ENCODE measurements around the gene OTOGL.
A peak's percentile ranks its signal among the peaks of the same experiment; 100 is the strongest.
"Not testable (repeated sequence)": the region's sequence is repeated elsewhere in the genome, so short reads cannot be mapped to it uniquely, and the experiment has no call there.

OTOGL gene

GRCh38 chr12:80099259-80099658 lies at the start of gene OTOGL:
Gene OTOGL, plus strand, starts transcription at chr12:80099537. Its CDS starts 109,895 bp downstream, at chr12:80209432.
- no peak for DNase-seq

GRCh38 chr12:80050236-80050635 lies 49.1 kb upstream of the OTOGL start:
- DNase-seq, result no peak

DNA sequence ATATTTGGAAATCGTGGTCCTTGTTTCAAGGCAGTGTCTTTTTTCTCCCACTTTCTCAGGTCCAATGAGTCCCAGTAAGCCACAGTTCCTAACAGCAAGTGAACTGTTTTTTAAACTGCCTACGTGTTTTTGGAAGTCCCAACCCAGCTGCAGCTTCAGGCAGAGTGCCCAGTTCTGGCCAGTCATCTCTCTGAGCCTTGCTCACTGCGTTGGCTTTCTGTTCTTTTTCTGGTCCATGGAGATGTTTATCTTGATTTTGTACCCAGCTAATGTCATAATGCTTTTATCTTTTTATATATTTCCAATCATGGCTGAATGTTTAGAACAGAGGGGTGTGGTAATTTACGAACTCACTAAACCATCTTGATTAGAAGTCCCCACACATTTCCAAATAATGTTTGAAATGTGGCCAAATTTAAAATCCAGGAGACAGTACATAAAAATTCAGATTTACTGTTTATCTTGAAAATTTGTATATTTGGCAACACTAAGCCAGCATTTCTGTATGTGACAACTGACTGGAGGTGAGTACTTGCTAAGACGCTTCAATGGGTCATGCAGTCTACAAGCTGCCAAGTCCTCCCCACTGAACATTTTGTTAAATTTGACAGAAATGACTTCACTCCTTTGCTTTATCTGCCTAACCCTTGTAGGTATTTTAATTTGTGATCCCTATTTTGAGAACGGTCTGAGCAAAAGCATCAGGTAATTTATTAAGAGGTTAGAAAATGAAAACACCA lies 46.1 kb upstream of the OTOGL start:
- DNase-seq, result no peak

- no peak for DNase-seq
Measured at GRCh38 chr12:80056232-80056631, 43.1 kb upstream of the OTOGL start.

- DNase-seq, result no peak
Measured at GRCh38 chr12:80056845-80057244, 42.5 kb upstream of the OTOGL start.

- no peak for DNase-seq
Measured at GRCh38 chr12:80058586-80058985, 40.8 kb upstream of the OTOGL start.

DNA sequence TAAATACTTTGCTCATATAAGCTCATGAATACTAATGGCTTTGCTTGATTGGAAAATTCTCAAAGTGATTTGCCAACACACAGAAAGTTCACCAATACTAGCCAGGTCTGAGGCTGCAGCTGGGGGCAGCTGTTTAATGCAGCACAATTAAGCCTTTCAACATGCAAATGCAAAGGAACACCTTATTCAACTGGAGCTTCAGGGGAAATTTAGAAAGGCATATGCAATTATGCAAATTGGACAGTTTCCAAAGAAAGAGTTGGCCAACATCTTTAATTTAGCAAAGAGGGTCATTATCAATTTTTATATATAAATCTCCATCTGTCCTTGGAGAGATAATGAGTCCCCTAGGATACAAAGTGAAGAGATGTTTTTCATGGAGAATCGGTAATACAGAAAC lies 40.2 kb upstream of the OTOGL start:
- DNase-seq, result no peak

GRCh38 chr12:80059875-80060274 lies 39.5 kb upstream of the OTOGL start:
- DNase-seq, result no peak

DNA sequence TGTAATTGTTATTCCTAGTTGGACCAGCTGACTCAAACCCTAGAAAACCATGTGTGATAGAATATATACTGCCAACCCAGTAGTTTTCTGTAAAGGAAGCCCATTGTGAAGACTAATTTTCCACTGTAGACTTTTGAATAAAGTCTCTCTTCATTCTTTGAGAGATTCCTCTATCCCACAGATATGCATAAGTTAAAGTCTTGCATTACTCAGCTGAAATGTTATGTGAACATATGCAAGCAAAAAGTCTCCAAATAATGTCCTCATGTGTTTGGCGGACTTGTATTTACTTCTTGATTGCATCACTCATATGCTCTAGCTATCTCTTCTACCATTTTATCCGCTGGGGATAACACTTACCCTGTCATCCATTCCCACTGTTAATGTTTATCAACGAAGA lies 35.1 kb upstream of the OTOGL start:
- no peak for DNase-seq

- no peak for DNase-seq
Measured at GRCh38 chr12:80064951-80065350, 34.4 kb upstream of the OTOGL start.

DNA sequence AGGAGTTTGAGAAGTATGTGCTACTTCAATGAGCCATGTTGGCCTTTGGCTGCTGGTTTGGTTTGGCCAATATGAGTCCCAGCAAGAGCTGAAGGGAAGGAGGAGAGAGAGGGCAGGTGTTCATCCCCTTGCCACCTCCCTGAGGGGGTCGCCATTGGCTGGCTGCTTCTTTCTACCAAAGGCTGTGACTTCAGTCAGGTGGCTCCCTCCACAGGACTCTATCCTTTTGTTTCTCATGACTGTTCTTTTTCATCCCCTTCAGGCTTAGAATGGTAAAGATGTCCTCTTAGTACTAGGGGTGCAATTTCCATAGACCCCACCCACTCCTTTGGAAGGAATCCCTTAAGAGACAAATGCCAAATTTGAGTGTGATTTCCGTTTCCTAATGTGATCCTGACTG lies 31.2 kb upstream of the OTOGL start:
- DNase-seq, result no peak

GRCh38 chr12:80083892-80084614 lies 15.3 kb upstream of the OTOGL start:
- DNase-seq, result not testable (repeated sequence)

- no peak for DNase-seq
Measured at GRCh38 chr12:80086025-80086424, 13.3 kb upstream of the OTOGL start.

DNA sequence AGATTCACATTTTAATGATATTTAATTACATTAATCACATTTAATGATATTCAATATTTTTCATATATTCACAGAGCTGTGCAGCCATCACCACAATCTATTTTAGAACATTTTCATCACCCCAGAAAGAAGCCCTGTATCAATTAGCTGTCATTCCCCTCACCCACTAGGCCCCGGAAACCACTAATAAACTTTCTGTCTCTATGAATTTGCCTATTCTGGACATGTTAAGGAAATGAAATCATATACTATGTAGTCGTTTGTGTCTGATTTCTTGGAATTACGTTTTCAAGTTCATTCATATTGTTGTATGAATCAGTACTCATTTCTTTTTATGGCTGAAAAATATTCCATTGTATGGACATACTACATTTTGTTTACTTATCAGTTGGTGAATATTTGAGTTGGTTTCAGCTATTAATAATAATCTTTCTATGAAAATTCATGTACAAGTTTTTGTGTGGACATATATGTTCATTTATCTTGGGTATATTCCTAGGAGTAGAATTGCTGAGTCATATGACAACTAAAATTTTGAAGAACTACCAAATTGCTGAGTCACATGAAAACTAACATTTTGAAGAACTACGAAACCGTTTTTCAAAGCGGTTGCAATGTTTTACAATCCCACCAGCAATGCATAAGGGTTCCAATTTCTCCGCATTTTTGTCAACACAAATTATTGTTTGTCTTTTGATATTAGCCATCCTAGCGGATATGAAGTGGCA lies 11.7 kb upstream of the OTOGL start:
- DNase-seq, result no peak

DNA sequence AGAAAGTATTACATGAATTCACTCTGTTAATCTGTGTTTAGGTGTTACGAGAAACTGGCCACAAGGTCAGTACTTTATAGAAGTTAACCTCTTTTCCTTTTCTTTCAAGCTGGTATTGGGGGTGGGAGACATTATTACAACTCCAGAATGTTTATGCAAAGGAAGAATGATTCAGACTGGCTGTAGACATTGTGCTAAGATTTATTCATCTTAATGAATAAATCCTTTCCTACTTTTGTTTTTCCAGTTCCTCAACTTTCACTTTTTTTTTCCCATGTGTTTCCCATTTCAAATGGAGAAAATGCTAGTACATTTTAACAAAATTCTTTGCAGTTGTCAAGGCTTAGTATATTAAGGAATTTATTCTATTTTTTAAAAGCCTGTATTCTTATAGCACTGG lies 1.3 kb downstream of the OTOGL start:
- no peak for DNase-seq

DNA sequence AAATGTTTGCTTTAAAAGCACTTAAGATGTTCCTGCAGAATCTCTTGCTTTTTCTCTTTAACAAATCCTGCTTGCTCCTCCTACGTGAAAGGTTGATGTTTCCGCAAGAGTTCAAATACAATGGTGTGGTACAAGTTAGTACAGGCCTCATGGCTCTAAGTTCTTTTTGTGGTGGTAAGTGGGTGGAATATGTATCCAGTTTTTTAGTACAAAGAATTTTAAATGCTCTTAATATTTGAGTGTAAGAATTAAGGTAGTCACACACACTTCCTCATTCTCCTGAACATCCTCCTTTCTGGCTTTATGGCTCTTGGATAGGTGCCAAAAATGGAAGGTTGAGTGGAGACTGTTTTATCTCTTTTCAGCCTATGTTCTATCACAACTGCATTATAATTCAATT lies 1.8 kb downstream of the OTOGL start:
- DNase-seq, result peak in 1 of 2 donors; percentile 7

DNA sequence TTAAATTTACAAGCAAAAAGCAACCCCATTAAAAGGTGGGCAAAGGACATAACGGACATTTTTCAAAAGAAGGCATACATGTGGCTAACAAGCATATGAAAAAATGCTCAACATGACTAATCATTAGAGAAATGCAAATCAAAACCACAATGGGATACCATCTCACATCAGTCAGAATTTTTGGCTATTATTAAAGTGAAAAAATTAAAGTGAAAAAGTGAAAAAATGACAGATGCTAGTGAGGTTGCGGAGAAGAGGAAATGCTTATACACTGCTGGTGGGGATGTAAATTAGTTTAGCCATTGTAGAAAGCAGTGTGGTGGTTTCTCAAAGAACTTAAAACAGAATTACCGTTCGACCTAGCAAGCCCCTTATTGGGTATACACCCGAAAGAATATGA lies 7.9 kb downstream of the OTOGL start:
- no peak for DNase-seq

- no peak for DNase-seq
Measured at GRCh38 chr12:80116735-80117134, 17.4 kb downstream of the OTOGL start.

DNA sequence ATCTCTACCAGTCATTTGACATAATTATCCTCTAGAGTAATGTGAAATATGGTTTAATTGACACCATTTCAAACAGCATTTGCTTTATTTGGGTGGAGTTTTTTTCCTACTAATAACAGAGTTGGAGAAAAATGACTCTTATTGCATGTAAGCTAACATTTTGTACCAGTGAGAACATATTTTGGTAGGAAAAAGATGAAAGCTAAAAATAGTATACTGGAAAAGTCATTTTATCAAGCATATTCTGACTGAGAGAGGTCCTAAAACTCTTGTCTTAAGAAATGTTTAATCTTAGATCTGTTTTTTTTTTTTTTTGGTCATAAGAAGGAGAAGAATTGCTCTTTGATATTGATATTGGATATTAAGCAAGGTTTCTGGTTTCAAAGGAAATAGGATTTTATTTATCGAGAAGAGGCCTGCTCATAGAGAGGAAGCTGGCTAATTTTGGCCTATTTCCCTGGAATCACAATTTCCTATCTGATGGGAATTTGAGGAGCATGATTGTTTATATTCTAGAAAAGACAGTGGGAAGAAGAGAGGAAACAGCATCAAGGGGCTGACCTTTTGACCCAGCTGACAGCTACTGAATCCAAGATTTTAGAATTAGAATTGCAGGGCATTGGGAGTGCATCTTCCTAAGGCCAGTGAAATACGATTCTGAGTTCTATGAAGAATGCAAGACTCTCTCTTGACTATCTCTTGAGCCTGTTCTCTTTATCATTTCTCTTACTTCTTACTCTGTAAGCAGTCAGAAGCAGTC lies 19.4 kb downstream of the OTOGL start:
- DNase-seq, result no peak

- no peak for DNase-seq
Measured at GRCh38 chr12:80120994-80121393, 21.7 kb downstream of the OTOGL start.

GRCh38 chr12:80121661-80122060 lies 22.3 kb downstream of the OTOGL start:
- DNase-seq, result no peak

DNA sequence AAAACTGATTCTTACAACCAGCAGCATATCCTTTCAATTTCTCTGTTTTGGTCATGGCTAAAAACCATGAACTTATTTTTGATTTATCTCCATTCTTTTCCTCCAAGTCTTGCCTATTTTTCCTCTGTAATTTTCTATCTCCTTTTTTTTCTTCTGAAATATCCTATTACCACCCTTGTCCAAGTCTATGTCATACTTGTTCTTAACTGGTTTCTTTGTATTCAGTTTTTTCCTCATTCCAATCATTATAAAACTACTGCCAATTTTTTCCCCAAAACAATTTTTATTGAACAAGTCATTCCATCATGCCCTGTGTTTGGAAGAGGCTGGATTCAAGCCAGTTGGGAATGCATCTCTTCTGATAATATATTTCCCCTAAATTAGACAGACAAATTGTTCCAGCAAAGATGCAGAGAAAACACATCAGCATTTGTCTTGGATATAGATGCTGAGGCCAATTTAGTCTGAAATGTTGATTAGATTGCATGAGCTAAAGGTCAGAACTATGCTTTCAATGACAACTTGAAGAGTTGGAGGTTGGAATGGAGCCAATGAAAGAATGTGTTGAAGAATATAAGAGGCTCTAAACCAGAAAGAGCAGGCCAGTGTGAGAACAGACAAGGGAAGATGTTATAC lies 30.7 kb downstream of the OTOGL start:
- DNase-seq, result no peak

DNA sequence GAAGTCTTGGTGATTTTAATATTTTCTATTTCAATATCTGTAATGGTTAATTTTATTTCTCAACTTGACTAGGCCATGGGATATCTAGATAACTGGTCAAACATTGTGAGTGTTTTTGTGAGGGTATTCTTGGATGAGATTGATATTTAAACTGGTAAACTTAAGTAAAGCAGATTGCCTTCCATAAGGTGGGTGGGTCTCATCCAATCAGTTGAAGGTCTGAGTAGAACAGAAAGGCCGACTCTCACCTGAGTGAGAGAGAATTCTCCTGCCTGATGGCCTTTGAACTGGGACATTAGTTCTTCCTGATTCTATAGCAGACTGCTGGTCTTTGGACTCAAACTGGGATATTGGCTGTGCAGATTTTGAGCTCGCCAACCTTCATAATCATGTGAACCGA lies 36.3 kb downstream of the OTOGL start:
- DNase-seq, result no peak
